ENCODE data around the gene MYOD1. TPM values are rescaled to one million over a fixed set of nuclear protein-coding genes. Genes with fewer than 3 reads are reported as not detected.

Gene MYOD1
- total RNA-seq, 1 experiment from 2014 or later: not detected

- TF ChIP-seq, protein P1, sequence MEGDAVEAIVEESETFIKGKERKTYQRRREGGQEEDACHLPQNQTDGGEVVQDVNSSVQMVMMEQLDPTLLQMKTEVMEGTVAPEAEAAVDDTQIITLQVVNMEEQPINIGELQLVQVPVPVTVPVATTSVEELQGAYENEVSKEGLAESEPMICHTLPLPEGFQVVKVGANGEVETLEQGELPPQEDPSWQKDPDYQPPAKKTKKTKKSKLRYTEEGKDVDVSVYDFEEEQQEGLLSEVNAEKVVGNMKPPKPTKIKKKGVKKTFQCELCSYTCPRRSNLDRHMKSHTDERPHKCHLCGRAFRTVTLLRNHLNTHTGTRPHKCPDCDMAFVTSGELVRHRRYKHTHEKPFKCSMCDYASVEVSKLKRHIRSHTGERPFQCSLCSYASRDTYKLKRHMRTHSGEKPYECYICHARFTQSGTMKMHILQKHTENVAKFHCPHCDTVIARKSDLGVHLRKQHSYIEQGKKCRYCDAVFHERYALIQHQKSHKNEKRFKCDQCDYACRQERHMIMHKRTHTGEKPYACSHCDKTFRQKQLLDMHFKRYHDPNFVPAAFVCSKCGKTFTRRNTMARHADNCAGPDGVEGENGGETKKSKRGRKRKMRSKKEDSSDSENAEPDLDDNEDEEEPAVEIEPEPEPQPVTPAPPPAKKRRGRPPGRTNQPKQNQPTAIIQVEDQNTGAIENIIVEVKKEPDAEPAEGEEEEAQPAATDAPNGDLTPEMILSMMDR (IDR thresholded peaks at IDR 0.05; ENCODE audit: unreplicated experiment): no peak
- no peak overlapping the region for H3K4me3 Mint-ChIP-seq (ENCODE audit: low read depth, unreplicated experiment)
- peaks cover 83% of the 10 kb centered on the region for H3K27me3 Mint-ChIP-seq (ENCODE audit: unreplicated experiment)
- no peak for DNase-seq
- BruUV-seq (replicated peaks): no TSS peak
- CTCF ChIA-PET: interaction anchor here (0.7 to 1.0 kb wide), 3 partner anchors 40 to 208 kb away, joined by 3 to 12 read pairs (median 3); no protein-coding TSS in a partner anchor
- H3K4me1 Mint-ChIP-seq (ENCODE audit: low read depth, unreplicated experiment): no peaks in the 10 kb centered on the region
- H3K36me3 Mint-ChIP-seq (ENCODE audit: insufficient read depth, unreplicated experiment): peaks cover 5% of the 10 kb centered on the region
- intact Hi-C loops (cut with micrococcal nuclease; ENCODE audit: unreplicated experiment): no loop called here
- no peaks in the 10 kb centered on the region for H3K9me3 Mint-ChIP-seq (ENCODE audit: low read depth, unreplicated experiment)
- H3K27ac Mint-ChIP-seq (ENCODE audit: unreplicated experiment): no peak overlapping the region
Observed at GRCh38 chr11:17770917-17771316, 51.5 kb downstream of the MYOD1 start.

DNA sequence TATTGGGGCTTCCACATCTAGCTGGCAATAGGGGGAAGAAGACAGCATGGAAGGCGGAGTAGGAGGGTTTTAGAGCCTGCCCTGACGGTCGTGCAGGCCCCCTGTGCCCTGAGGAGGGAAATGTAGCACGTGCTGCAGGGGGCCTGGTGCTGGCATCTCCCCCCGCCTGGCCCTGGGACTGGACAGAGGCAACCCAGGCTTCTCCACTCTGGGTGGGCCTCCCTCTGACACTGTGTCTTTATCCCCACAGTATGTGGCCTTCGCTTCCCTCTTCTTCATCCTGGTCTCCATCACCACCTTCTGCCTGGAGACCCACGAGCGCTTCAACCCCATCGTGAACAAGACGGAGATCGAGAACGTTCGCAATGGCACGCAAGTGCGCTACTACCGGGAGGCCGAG lies 52.0 kb downstream of the MYOD1 start:
- intact Hi-C loops (cut with micrococcal nuclease; ENCODE audit: unreplicated experiment): no loop called here
- CTCF ChIA-PET: interaction anchor here (1.0 kb wide), 1 partner anchor 135 kb away, joined by 12 read pairs; no protein-coding TSS in a partner anchor
- no peak for DNase-seq
- Mint-ChIP-seq H3K27me3 (ENCODE audit: unreplicated experiment) (peaks cover 88% of the 10 kb centered on the region), H3K27ac (ENCODE audit: unreplicated experiment) (no peak overlapping the region), H3K4me3 (ENCODE audit: low read depth, unreplicated experiment) (no peak overlapping the region), H3K9me3 (ENCODE audit: low read depth, unreplicated experiment) (no peaks in the 10 kb centered on the region), H3K4me1 (ENCODE audit: low read depth, unreplicated experiment) (no peaks in the 10 kb centered on the region), H3K36me3 (ENCODE audit: insufficient read depth, unreplicated experiment) (peaks cover 5% of the 10 kb centered on the region)
- TF ChIP-seq, protein P1 (IDR thresholded peaks at IDR 0.05; ENCODE audit: unreplicated experiment): no peak
- BruUV-seq (replicated peaks): no TSS peak

Other genes with a start within 250 kb of the MYOD1 start
- gene ABCC8, start 242.7 kb upstream of the MYOD1 start, total RNA-seq (2022): 0.76 and 1.0 TPM in 2 replicates
- 17.5 and 32.1 TPM in 2 replicates for gene USH1C, start 175.2 kb upstream of the MYOD1 start, total RNA-seq (2022)
- gene OTOG, start 172.3 kb upstream of the MYOD1 start, total RNA-seq (2022): 0.32 TPM in 1 of 2 replicates, not detected in the other
- 0.10 and 0.26 TPM in 2 replicates for gene KCNC1, start 15.2 kb downstream of the MYOD1 start, total RNA-seq (2022)